ENCODE measurements around the gene GNG7. TPM values are rescaled to one million over a fixed set of nuclear protein-coding genes. Genes with fewer than 3 reads are reported as not detected.
A peak's percentile ranks its signal among the peaks of the same experiment; 100 is the strongest.
"Not testable (repeated sequence)": the region's sequence is repeated elsewhere in the genome, so short reads cannot be mapped to it uniquely, and the experiment has no call there.

GNG7 gene
- total RNA-seq, 1 donor from 2014 or later, result 0.09 TPM

GRCh38 chr19:2468596-2468995, 233.9 kb downstream of the GNG7 start:
- H3K4me1 Mint-ChIP-seq, result peaks cover 10% of the 10 kb centered on the region
- no peaks in the 10 kb centered on the region for H3K36me3 Mint-ChIP-seq (ENCODE audit: low read depth)
- no peaks in the 10 kb centered on the region for H3K9me3 Mint-ChIP-seq
- peaks cover 2% of the 10 kb centered on the region for H3K27me3 Mint-ChIP-seq
- intact Hi-C loops (cut with micrococcal nuclease), result no loop called here
- no peak overlapping the region for H3K4me3 Mint-ChIP-seq
- no peak overlapping the region for H3K27ac Mint-ChIP-seq
- DNase-seq, result no peak

- Mint-ChIP-seq H3K9me3 (no peaks in the 10 kb centered on the region), H3K27ac (no peak overlapping the region), H3K4me3 (no peak overlapping the region), H3K27me3 (no peaks in the 10 kb centered on the region), H3K36me3 (ENCODE audit: low read depth) (peaks cover 4% of the 10 kb centered on the region), H3K4me1 (peaks cover 24% of the 10 kb centered on the region)
- intact Hi-C loops (cut with micrococcal nuclease), result no loop called here
- peak; percentile 53 for DNase-seq
These were observed 238.1 kb downstream of the GNG7 start for GRCh38 chr19:2464389-2464788.

- H3K9me3 Mint-ChIP-seq; DNase-seq; H3K27me3 Mint-ChIP-seq; H3K27ac Mint-ChIP-seq; intact Hi-C loops (cut with micrococcal nuclease); H3K36me3 Mint-ChIP-seq (ENCODE audit: low read depth): not testable (repeated sequence)
- Mint-ChIP-seq H3K4me1 (peaks cover 18% of the 10 kb centered on the region), H3K4me3 (peak overlapping the region; percentile 12)
These were observed 238.8 kb downstream of the GNG7 start for GRCh38 chr19:2463694-2464093.

- Mint-ChIP-seq H3K4me1 (peaks cover 18% of the 10 kb centered on the region), H3K36me3 (ENCODE audit: low read depth) (peaks cover 4% of the 10 kb centered on the region), H3K27ac (no peak overlapping the region), H3K9me3 (no peaks in the 10 kb centered on the region), H3K4me3 (peak overlapping the region; percentile 97), H3K27me3 (no peaks in the 10 kb centered on the region)
- intact Hi-C loops (cut with micrococcal nuclease), result no loop called here
- no peak for DNase-seq
These were observed 239.7 kb downstream of the GNG7 start for GRCh38 chr19:2462635-2463421.

- Mint-ChIP-seq H3K9me3 (no peaks in the 10 kb centered on the region), H3K27me3 (no peaks in the 10 kb centered on the region), H3K4me3 (peak overlapping the region; percentile 97), H3K36me3 (ENCODE audit: low read depth) (peaks cover 4% of the 10 kb centered on the region), H3K27ac (peak overlapping the region; percentile 95), H3K4me1 (peaks cover 22% of the 10 kb centered on the region)
- DNase-seq, result peak; percentile 94
- intact Hi-C loops (cut with micrococcal nuclease), result no loop called here
These were observed 240.5 kb downstream of the GNG7 start for GRCh38 chr19:2461751-2462634.

Other genes starting within 250 kb of the GNG7 start
- gene LMNB2, start 245.7 kb downstream of the GNG7 start, total RNA-seq, result 120 TPM in 2 replicates
- gene GADD45B, start 226.6 kb downstream of the GNG7 start, total RNA-seq, result 101 and 102 TPM in 2 replicates
- gene DIRAS1, start 18.7 kb upstream of the GNG7 start, total RNA-seq, result 0.16 TPM in 1 of 2 replicates, not detected in the other
- 48.8 and 52.2 TPM in 2 replicates for gene SLC39A3, start 37.3 kb upstream of the GNG7 start, total RNA-seq
- gene SGTA, start 80.6 kb upstream of the GNG7 start, total RNA-seq, result 73.3 and 76.9 TPM in 2 replicates
- gene THOP1, start 82.8 kb upstream of the GNG7 start, total RNA-seq, result 200 and 207 TPM in 2 replicates
- gene ZNF554, start 117.2 kb upstream of the GNG7 start, total RNA-seq, result 1.9 and 2.1 TPM in 2 replicates
- gene ZNF555, start 138.8 kb upstream of the GNG7 start, total RNA-seq, result 0.90 and 0.98 TPM in 2 replicates
- not detected in 2 replicates for gene ZNF556, start 164.6 kb upstream of the GNG7 start, total RNA-seq
- gene ZNF57, start 198.2 kb upstream of the GNG7 start, total RNA-seq, result 2.6 and 2.8 TPM in 2 replicates
- 4.8 and 5.8 TPM in 2 replicates for gene ZNF77, start 242.3 kb upstream of the GNG7 start, total RNA-seq

All from activated CD4-positive, alpha-beta T cell treated with anti-CD3 and anti-CD28 coated beads, Interleukin-2, amount 10 ng/mL, durations not matched to agents 24 days and 14 days (primary cell).